Calu3 (cell line): Measurements from ENCODE around the gene APH1B. TPM values are rescaled to one million over a fixed set of nuclear protein-coding genes. Genes with fewer than 3 reads are reported as not detected.

Source experiments
- BruUV-seq: library from RNA; stranded (reverse); fragments of 400-500 nt; replicated peaks from 2 replicates; lab custom pipeline; 2021; lab: Mats Ljungman, UMichigan
- CTCF ChIA-PET: fragments of 300-600 bp; sonication (Branson Sonifier 250); formaldehyde crosslinking; loops from one replicate; lab custom pipeline; 2022; ENCODE audit warnings: antibody characterized with exemption; lab: Charles Lee
- DNase-seq: peaks from one replicate; pipeline ENCODE4 v3.0.0; 2022
- H3K27ac Mint-ChIP-seq: one replicate; pipeline ENCODE4 v1.8.0; 2022; ENCODE audit warnings: mixed read lengths; ENCODE audit not compliant: unreplicated experiment
- H3K27me3 Mint-ChIP-seq: one replicate; pipeline ENCODE4 v1.8.0; 2022; ENCODE audit warnings: mixed read lengths; ENCODE audit not compliant: unreplicated experiment
- H3K36me3 Mint-ChIP-seq: one replicate; pipeline ENCODE4 v1.8.0; 2022; ENCODE audit warnings: mild to moderate bottlenecking, moderate library complexity, mixed read lengths; ENCODE audit not compliant: insufficient read depth, unreplicated experiment
- H3K4me1 Mint-ChIP-seq: one replicate; pipeline ENCODE4 v1.8.0; 2022; ENCODE audit warnings: mild to moderate bottlenecking, low read depth, mixed read lengths; ENCODE audit not compliant: unreplicated experiment
- H3K4me3 Mint-ChIP-seq: one replicate; pipeline ENCODE4 v1.8.0; 2022; ENCODE audit warnings: mild to moderate bottlenecking, low read depth, moderate library complexity, mixed read lengths; ENCODE audit not compliant: unreplicated experiment
- H3K9me3 Mint-ChIP-seq: one replicate; pipeline ENCODE4 v1.8.0; 2022; ENCODE audit warnings: low read depth, mixed read lengths; ENCODE audit not compliant: unreplicated experiment
- intact Hi-C: fragments of 100-400 bp; cut with micrococcal nuclease; formaldehyde crosslinking; loops from one replicate; pipeline ENCODE4 v1.10.0; 2022; ENCODE audit not compliant: unreplicated experiment
- total RNA-seq: library from RNA; stranded (reverse); gene quantifications from 2 replicates; pipeline ENCODE4 v1.2.3, GENCODE V29; 2022
- TF ChIP-seq, protein P1 (sequence below): fragments of 200-600 bp; IDR thresholded peaks from one replicate; pipeline ENCODE4 v1.8.0; 2022; ENCODE audit warnings: antibody characterized with exemption; ENCODE audit not compliant: unreplicated experiment

The APH1B gene
- total RNA-seq, 1 experiment from 2014 or later, result 11.4 TPM

DNA sequence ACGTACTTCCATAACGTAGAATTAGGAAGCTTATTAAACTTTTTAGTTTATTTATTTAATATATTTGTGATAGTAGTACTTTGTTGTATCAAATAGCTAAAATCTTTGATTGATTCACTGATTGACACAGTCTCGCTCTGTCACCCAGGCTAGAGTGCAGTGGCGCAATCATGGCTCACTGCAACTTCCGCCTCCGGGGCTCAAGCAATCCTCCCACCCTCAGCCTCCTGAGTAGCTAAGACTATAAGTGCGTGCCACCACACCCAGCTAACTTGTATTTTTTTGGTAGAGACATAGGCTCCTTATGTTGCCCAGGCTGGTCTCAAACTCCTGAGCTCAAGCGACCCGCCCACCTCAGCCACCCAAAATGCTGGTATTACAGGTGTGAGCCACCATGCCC, 5.7 kb downstream of the APH1B start:
- H3K27me3 Mint-ChIP-seq, result no peaks in the 10 kb centered on the region
- H3K4me3 Mint-ChIP-seq, result no peak overlapping the region
- no peak for DNase-seq
- TF ChIP-seq, protein P1, sequence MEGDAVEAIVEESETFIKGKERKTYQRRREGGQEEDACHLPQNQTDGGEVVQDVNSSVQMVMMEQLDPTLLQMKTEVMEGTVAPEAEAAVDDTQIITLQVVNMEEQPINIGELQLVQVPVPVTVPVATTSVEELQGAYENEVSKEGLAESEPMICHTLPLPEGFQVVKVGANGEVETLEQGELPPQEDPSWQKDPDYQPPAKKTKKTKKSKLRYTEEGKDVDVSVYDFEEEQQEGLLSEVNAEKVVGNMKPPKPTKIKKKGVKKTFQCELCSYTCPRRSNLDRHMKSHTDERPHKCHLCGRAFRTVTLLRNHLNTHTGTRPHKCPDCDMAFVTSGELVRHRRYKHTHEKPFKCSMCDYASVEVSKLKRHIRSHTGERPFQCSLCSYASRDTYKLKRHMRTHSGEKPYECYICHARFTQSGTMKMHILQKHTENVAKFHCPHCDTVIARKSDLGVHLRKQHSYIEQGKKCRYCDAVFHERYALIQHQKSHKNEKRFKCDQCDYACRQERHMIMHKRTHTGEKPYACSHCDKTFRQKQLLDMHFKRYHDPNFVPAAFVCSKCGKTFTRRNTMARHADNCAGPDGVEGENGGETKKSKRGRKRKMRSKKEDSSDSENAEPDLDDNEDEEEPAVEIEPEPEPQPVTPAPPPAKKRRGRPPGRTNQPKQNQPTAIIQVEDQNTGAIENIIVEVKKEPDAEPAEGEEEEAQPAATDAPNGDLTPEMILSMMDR, result no peak
- intact Hi-C loops, result no loop called here
- CTCF ChIA-PET, result interaction anchor here (0.5 kb wide), 1 partner anchor 53 kb away, joined by 5 read pairs; no protein-coding TSS in a partner anchor
- H3K9me3 Mint-ChIP-seq, result no peaks in the 10 kb centered on the region
- peaks cover 3% of the 10 kb centered on the region for H3K36me3 Mint-ChIP-seq
- H3K4me1 Mint-ChIP-seq, result no peaks in the 10 kb centered on the region
- BruUV-seq, result no TSS peak
- H3K27ac Mint-ChIP-seq, result no peak overlapping the region

DNA sequence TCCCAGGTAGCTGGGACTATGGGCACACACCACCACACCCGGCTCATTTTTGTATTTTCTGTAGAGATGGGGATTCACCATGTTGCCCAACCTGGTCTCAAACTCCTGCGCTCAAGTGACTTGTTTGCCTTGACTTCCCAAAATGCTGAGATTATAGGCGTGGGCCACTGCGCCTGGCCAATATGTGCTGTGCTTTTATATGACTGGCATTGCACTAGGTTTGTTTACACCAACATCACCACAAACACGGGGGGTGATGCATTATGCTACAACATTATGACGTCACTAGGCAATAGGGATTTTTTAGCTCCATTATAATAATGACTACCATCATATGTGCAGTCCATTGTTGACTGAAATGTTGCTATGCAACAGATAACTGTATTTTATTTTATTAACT, 6.9 kb downstream of the APH1B start:
- H3K9me3 Mint-ChIP-seq, result no peaks in the 10 kb centered on the region
- TF ChIP-seq, protein P1, result no peak
- intact Hi-C loops, result no loop called here
- H3K4me3 Mint-ChIP-seq, result no peak overlapping the region
- BruUV-seq, result no TSS peak
- no peaks in the 10 kb centered on the region for H3K36me3 Mint-ChIP-seq
- no peaks in the 10 kb centered on the region for H3K4me1 Mint-ChIP-seq
- no peak overlapping the region for H3K27ac Mint-ChIP-seq
- no peaks in the 10 kb centered on the region for H3K27me3 Mint-ChIP-seq
- no peak for DNase-seq
- CTCF ChIA-PET, result no interaction called here

DNA sequence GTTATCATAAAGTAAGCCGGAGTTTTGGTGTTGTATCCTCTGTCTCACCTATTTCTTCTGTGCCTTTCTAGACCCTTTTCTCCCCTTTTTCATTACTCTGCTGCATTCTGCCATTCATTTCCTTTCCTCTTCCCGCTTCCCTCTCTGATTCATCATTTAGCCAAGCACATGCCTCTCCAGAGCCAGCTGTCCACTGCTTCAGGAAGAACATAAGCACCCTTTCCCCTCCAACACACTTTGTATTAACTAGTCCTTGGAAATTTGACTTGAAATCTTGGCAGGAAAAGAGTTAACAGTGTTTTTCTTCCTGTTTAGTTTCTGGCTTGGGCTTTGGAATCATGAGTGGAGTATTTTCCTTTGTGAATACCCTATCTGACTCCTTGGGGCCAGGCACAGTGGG, 9.7 kb downstream of the APH1B start:
- DNase-seq, result no peak
- H3K36me3 Mint-ChIP-seq, result no peaks in the 10 kb centered on the region
- H3K27ac Mint-ChIP-seq, result no peak overlapping the region
- H3K4me1 Mint-ChIP-seq, result peaks cover 9% of the 10 kb centered on the region
- no peaks in the 10 kb centered on the region for H3K9me3 Mint-ChIP-seq
- TF ChIP-seq, protein P1, result no peak
- H3K27me3 Mint-ChIP-seq, result no peaks in the 10 kb centered on the region
- BruUV-seq, result no TSS peak
- no peak overlapping the region for H3K4me3 Mint-ChIP-seq
- CTCF ChIA-PET, result no interaction called here
- intact Hi-C loops, result no loop called here

DNA sequence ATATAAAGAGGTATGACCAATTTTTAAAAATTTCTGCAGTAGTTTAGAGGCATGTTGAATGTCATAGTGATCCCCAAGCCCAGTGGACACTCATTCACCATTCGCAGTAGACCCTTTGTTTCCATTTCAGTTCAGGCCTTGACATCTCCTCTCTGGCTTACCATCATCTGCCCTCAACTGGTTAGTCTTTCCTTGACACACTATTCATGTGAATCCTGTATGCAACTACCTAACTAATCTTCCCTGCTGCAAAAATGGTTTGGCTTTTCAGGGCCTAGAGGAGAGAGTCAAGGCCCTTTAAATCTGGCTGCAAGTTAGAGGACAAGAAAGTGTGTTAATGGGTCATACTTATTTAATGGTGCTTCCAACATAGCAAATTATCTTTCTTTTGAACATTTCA, 10.9 kb downstream of the APH1B start:
- Mint-ChIP-seq H3K27ac (no peak overlapping the region), H3K27me3 (no peaks in the 10 kb centered on the region), H3K4me1 (peaks cover 9% of the 10 kb centered on the region), H3K9me3 (no peaks in the 10 kb centered on the region), H3K4me3 (no peak overlapping the region), H3K36me3 (no peaks in the 10 kb centered on the region)
- intact Hi-C loops, result loop anchor here (1.0 to 2.0 kb wide), 2 partner anchors 115 to 172 kb away; no protein-coding TSS in a partner anchor
- no TSS peak for BruUV-seq
- CTCF ChIA-PET, result interaction anchor here (0.9 to 3.8 kb wide), 3 partner anchors 79 to 117 kb away, joined by 3 to 37 read pairs (median 3); no protein-coding TSS in a partner anchor
- TF ChIP-seq, protein P1, result no peak
- DNase-seq, result no peak
